Activated naive CD4-positive, alpha-beta T cell treated with Interleukin-2 at 50 U/mL for 16 hours (primary cell): ENCODE results near the gene CENPW.

Experiments
- DNase-seq: peaks from one replicate; pipeline ENCODE4 v3.0.0-alpha.2; 2020

Gene CENPW

GRCh38 chr6:126374372-126374771 lies 34.5 kb downstream of the CENPW start:
- no peak for DNase-seq

GRCh38 chr6:126376682-126377081 lies 36.8 kb downstream of the CENPW start:
- no peak for DNase-seq

- DNase-seq: no peak
Measured at GRCh38 chr6:126377594-126378153, 37.8 kb downstream of the CENPW start.

- no peak for DNase-seq
Measured at GRCh38 chr6:126380072-126380583, 40.2 kb downstream of the CENPW start.

GRCh38 chr6:126381498-126381897 lies 41.6 kb downstream of the CENPW start:
- DNase-seq: no peak

GRCh38 chr6:126383203-126383602 lies 43.3 kb downstream of the CENPW start:
- DNase-seq: no peak

- no peak for DNase-seq
Measured at GRCh38 chr6:126385536-126385935, 45.6 kb downstream of the CENPW start.

- no peak for DNase-seq
Measured at GRCh38 chr6:126388104-126388598, 48.2 kb downstream of the CENPW start.

- no peak for DNase-seq
Measured at GRCh38 chr6:126396131-126396530, 56.2 kb downstream of the CENPW start.
